HUES48 (cell line): ENCODE results near the gene PRKCH.

Source experiments
- H3K27ac ChIP-seq: one replicate; pipeline ENCODE4 v1.7.0; 2013; ENCODE audit warnings: low read depth, low read length, inconsistent platforms
- H3K27me3 ChIP-seq: 2 replicates; pipeline ENCODE4 v1.6.1; 2013; ENCODE audit warnings: mild to moderate bottlenecking, low read length; ENCODE audit not compliant: control insufficient read depth, insufficient read depth
- H3K36me3 ChIP-seq: 2 replicates; pipeline ENCODE4 v1.6.1; 2013; ENCODE audit warnings: low read length; ENCODE audit not compliant: control insufficient read depth, insufficient read depth
- H3K4me1 ChIP-seq: 2 replicates; pipeline ENCODE4 v1.6.1; 2013; ENCODE audit warnings: mild to moderate bottlenecking, low read length; ENCODE audit not compliant: control insufficient read depth, insufficient read depth
- H3K4me3 ChIP-seq: 2 replicates; pipeline ENCODE4 v1.5.1; 2013; ENCODE audit warnings: mild to moderate bottlenecking, low read depth, low read length
- H3K9ac ChIP-seq: 2 replicates; pipeline ENCODE4 v1.6.1; 2013; ENCODE audit warnings: mild to moderate bottlenecking, low read depth, low read length, moderate library complexity
- H3K9me3 ChIP-seq: 2 replicates; pipeline ENCODE4 v1.6.1; 2013; ENCODE audit warnings: low read length; ENCODE audit not compliant: control insufficient read depth, insufficient read depth

Gene PRKCH

DNA sequence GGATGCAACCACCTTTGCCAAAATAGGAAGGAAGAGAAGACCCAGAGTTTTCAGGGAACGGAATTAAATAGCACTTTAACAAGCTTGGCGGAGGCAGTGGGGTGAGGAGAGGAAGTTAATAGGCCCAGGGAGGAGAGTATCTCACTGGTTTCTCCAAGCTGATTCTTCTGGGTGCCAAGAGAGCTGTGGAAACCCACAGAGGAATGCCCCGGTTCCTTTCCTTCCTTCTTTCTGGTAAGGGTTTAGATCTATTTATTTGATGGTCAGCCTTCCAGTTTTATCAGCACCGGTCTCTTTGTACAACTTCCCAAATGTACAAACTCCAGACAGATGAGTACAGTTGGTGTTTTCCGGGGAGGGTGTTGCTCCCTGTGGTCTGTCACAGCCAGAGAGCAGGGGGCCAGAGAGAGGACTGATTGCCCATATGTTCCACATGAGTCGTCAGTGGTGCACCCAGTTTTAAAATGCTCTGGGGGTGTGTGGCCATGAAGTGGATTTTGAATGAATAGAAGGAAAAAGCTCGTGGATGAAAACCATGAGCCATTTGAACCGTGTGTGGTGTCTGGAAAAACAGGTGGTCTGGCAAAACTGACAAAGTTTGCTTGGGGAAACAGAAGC is 26.6 kb downstream of the PRKCH start:
- Histone ChIP-seq H3K9me3 (no peaks in the 10 kb centered on the region), H3K27me3 (no peaks in the 10 kb centered on the region), H3K36me3 (no peaks in the 10 kb centered on the region), H3K4me3 (no peak overlapping the region), H3K27ac (no peak overlapping the region), H3K4me1 (no peaks in the 10 kb centered on the region; the same call in 1 of the 2 replicates), H3K9ac (no peak overlapping the region)

DNA sequence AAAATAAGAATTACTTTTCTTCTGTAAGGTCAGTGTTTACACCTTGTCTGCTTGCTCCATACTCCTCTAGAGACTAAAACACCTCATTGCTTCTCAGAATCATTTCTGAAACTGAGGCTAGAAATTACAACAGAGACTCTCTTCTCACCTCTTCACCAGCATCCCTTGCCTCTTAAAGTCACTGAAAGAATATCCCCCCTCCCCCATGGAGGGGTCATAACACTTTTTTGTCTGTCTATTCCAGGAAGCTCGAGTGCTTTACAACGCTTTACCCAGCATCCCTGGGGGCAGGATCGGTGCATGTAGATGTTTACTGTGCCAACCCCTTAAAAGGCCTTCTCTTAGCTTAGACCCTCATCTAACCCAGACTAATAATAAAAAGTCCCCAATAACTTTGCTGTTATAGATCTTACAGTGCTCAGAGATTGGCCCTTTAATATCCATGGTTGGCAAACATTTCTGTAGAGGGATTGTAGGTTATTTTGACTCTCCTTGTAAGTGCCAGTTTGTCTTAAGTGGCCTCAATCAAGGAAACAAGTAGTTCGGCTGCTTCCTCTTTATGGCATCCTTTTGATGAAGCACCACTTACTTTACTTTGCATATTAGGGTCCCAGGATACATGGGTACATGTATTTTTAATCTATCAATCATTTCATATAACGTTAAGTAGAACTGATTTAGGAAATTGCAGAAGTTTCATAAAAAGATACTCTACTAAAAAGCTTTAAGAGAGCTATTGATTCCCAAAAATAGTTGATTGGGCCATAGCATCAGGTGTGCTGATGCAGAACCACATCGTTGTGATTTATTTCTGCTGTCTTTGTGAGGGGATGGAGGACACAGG is 29.3 kb downstream of the PRKCH start:
- Histone ChIP-seq H3K27me3 (no peaks in the 10 kb centered on the region), H3K27ac (no peak overlapping the region), H3K4me1 (peaks cover 1% of the 10 kb centered on the region; the same call in 1 of the 2 replicates), H3K9me3 (no peaks in the 10 kb centered on the region), H3K4me3 (no peak overlapping the region), H3K36me3 (no peaks in the 10 kb centered on the region), H3K9ac (no peak overlapping the region)

DNA sequence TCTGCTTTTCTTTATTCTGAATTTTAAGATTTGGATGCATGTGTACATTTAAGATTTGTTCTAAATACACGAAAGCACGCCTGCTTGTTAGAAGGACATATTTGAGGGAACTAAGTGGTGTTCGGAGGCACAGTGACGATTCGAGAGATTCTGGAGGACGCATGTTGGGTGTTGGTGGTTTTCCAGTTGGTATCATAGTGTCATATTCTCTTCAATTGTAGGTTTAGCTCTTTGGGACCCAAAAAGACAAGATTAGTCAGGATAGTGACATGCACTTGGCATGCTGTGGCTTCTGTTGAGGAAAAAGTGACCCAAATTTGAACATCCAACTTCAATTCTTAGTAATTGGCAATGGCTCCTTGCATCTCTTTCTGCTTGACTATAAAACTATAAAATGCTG is 30.1 kb downstream of the PRKCH start:
- no peaks in the 10 kb centered on the region for H3K9me3 ChIP-seq
- no peak overlapping the region for H3K9ac ChIP-seq
- H3K4me1 ChIP-seq: peaks cover 7% of the 10 kb centered on the region; the same call in 1 of the 2 replicates
- no peaks in the 10 kb centered on the region for H3K36me3 ChIP-seq
- no peaks in the 10 kb centered on the region for H3K27me3 ChIP-seq
- H3K4me3 ChIP-seq: no peak overlapping the region
- no peak overlapping the region for H3K27ac ChIP-seq

DNA sequence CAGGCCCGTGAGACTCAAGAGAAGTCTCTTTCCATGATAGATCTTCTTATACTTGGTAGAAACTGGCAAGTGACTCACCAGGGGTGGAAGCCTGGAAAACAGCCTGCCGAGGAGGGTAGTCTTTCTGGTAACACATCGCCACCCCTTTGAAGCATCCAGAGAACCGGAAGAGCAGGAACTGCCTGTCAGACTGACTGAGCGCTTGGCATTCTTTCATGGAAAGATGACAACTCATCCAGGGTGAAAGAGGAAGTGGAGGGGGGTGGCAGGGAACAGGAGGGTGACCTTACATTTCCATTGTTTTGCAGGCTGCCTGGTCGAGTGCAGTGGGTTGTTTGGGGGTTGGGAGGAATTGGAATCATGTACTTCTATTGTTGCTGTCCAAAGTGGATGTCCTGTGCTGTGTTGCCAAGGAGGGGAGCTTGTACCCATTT is 34.5 kb downstream of the PRKCH start:
- Histone ChIP-seq H3K9ac (no peak overlapping the region), H3K4me3 (no peak overlapping the region), H3K27me3 (no peaks in the 10 kb centered on the region), H3K4me1 (peaks cover 7% of the 10 kb centered on the region; the same call in 1 of the 2 replicates), H3K27ac (peak overlapping the region; percentile 63), H3K36me3 (no peaks in the 10 kb centered on the region), H3K9me3 (no peaks in the 10 kb centered on the region)

DNA sequence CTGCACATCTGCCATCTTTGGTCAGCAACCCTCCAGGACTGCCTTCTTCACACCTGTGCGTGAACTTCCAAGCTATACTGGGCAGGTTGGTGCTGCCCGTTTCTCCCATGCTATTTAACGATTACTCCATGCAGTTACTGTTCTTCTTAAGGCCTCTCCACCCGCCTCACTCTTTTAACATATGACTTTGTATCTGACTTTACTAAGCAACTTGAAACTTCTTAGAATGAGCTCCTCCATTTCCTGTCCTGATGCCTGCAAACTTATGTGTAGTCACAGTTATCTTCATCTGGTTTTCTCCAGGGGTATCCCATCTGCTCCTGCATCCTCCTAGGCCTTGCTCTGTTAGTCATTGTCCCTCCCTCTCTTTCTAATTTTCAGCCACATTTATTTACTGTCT is 35.7 kb downstream of the PRKCH start:
- no peaks in the 10 kb centered on the region for H3K9me3 ChIP-seq
- H3K4me1 ChIP-seq: peaks cover 7% of the 10 kb centered on the region; the same call in 1 of the 2 replicates
- no peak overlapping the region for H3K4me3 ChIP-seq
- no peaks in the 10 kb centered on the region for H3K36me3 ChIP-seq
- H3K27me3 ChIP-seq: no peaks in the 10 kb centered on the region
- H3K27ac ChIP-seq: no peak overlapping the region
- H3K9ac ChIP-seq: no peak overlapping the region

DNA sequence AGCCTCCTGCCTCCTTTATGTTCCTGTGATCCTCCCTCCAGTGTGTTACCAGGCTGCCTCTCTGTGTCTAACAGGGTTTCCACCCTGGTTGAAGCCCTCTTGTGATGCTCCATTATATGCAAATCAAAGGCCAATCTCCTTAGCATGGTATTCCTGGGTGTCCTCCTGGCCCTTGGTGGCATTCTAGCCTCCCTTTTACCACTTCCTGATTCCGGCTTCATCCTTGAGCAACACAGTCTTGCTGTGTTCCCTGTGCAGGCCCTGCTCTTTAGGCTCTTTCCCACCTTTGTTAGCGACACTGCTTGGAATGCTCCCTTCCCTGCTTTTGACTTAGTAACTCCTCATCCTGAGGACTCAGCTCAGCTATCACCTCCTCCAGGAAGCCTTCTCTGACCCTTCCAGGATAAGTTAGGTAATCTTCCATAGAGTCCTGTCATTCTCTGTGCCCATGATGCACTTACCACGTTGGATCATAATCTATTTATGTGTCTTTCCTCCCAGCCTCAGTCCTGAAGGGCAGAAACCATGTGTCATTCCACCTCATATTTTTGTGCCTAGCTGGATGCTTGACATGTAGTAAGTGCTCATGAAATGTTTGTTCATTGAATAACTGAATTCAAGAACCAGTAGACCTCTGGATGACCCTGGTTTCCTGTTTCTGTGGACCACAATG is 37.3 kb downstream of the PRKCH start:
- Histone ChIP-seq H3K4me3 (no peak overlapping the region), H3K36me3 (no peaks in the 10 kb centered on the region), H3K9me3 (no peaks in the 10 kb centered on the region), H3K4me1 (peaks cover 7% of the 10 kb centered on the region; the same call in 1 of the 2 replicates), H3K27ac (no peak overlapping the region), H3K27me3 (no peaks in the 10 kb centered on the region), H3K9ac (no peak overlapping the region)

DNA sequence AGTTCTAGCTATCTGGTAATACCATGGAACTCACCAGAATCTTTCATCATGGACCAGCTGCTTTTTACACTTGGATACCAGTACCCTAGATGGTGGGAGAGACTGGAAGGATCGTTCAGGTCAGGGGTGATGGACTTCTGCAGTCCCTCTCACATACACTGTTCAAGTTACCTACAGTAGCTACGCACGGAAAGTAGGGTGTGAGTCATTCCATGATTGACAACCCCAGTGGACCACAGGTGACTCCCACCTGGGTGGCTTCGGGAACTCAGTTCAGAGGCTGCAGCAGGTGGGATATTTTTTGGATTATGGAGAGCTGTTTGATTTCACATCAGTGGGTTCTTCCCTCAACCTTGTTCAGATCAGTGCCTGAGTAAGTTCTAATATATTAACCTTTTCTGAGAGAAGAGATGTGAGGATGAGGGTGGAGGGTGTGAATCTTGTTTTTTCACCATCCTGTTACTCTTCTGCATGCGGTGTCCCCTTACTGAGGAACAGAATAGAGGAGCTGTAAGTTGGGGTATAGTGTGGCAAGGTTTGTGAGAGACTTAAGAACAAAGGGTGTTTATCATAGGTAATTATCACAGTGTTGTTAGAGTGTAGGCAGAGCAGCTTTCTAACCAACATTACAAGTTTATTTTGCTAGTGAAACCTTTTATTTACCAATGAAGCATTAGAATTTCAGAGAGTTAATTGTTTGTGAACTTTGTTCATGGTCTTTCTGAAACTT is 39.6 kb downstream of the PRKCH start:
- Histone ChIP-seq H3K36me3 (no peaks in the 10 kb centered on the region), H3K9ac (no peak overlapping the region), H3K27me3 (no peaks in the 10 kb centered on the region), H3K9me3 (no peaks in the 10 kb centered on the region), H3K4me1 (0 out of 2 replicates have a peak, but pooled peaks cover 4% of the 10 kb centered on the region), H3K27ac (no peak overlapping the region), H3K4me3 (no peak overlapping the region)

DNA sequence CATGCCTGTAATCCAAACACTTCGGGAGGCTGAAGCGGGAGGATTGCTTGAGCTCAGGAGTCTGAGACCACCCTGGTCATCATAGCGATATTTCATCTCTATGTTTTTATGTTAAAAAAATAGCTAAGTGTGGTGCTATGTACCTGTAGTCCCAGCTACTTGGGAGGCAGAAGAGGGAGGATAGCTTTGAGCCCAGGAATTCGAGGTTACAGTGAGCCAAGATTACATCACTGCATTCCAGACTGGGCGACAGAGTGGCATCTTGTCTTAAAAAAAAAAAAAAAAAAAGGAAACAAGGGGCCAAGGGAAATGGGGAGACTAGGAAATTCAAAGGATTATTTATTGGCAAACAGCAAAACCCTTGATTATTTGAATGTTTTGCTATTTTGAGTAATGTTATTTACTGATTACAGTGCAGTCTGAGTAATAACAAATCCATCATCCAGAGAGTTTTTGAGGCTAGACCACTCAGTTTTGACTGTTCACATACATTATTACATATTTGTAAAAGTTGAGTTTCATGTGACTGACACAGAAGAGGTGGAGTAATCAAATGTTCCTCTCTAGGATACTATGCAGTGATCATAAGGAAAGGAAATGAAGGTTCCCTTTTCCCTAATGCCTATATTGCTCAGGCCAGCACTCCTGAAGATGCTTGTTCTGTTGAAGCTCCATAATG is 40.8 kb downstream of the PRKCH start:
- Histone ChIP-seq H3K9ac (no peak overlapping the region), H3K27me3 (no peaks in the 10 kb centered on the region), H3K4me1 (no peaks in the 10 kb centered on the region), H3K27ac (no peak overlapping the region), H3K4me3 (no peak overlapping the region), H3K36me3 (no peaks in the 10 kb centered on the region), H3K9me3 (no peaks in the 10 kb centered on the region)

DNA sequence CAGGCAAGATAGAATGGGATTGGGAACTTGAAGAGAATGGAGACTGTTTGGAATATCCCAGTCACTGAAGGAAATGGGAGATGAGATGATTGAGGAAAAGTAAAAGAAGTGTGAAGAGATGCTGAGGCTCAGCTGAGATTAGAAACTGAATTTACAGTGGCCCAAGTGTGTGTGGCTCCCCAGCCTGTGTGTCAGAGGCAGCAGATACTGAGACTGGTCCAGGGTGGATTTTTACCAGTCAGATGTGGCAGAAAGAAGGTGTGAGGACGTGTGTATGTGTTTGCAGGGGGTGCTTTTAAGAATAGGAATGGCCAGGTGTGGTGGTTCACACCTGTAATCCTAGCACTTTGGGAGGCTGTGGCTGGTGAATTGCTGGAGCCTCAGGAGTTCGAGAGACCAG is 42.9 kb downstream of the PRKCH start:
- Histone ChIP-seq H3K27ac (no peak overlapping the region), H3K27me3 (no peaks in the 10 kb centered on the region), H3K9me3 (no peaks in the 10 kb centered on the region), H3K4me1 (no peaks in the 10 kb centered on the region), H3K9ac (no peak overlapping the region), H3K36me3 (no peaks in the 10 kb centered on the region), H3K4me3 (no peak overlapping the region)

DNA sequence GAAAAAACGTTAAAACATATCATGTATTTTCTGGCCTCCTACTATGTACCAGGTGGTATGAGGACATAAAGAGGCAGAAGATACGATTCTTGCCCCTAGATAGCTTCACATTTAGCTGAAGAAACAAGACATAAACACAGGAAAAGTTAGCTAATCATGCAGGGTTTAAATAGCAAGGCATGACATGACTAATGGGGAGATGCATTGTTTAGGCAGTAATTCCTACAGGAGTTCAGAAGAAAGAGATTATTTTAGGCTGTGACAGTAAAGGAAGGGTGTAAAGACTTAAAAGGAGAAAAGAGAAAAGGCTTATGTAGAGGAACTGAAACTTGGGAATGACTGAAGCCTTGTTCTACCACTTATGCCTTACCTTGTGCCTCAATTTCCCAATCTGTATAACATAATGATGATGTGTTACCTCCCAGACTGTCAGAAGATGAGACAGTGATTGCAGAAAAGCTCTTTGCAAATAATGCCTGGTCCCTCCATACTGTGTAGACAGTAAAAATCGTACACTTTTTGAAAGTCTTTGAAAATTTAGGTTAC is 44.4 kb downstream of the PRKCH start:
- Histone ChIP-seq H3K36me3 (no peaks in the 10 kb centered on the region), H3K9me3 (no peaks in the 10 kb centered on the region), H3K27ac (no peak overlapping the region), H3K27me3 (no peaks in the 10 kb centered on the region), H3K9ac (no peak overlapping the region), H3K4me3 (no peak overlapping the region), H3K4me1 (no peaks in the 10 kb centered on the region)
